GM12892 (cell line): Measurements from ENCODE around the gene EFNA3.

Source experiments
- POLR2AphosphoS5 ChIP-seq: IDR thresholded peaks from 2 replicates; pipeline ENCODE4 v1.6.1; 2011; ENCODE audit warnings: low read depth, low read length, control low read depth
- TAF1 ChIP-seq: IDR thresholded peaks from 2 replicates; pipeline ENCODE4 v1.6.1; 2011; ENCODE audit warnings: low read depth, mild to moderate bottlenecking, control low read depth, low read length, borderline replicate concordance

DNA sequence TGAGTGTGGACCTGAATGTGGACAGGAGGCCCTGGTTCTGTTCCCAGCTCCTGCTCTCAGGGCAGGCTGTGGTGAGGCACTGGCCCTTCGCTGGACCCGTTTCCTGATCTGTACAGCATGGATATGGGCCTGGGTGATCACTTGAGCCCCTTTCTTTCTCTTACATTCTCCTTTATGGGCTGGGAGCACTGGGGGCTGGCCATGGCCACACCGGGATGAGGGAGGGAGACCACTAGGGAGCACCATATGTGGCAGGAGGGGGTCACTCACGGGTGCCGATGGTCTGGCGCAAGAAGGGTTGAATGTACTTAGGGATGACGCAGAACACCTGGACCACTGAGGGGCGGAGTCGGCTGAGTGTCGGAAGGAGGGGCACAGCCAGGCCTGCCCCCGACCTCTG is 47.7 kb upstream of the EFNA3 start:
- TF ChIP-seq TAF1 (no peak), POLR2AphosphoS5 (no peak)
